ENCODE results near the gene ZSWIM5.

DNA sequence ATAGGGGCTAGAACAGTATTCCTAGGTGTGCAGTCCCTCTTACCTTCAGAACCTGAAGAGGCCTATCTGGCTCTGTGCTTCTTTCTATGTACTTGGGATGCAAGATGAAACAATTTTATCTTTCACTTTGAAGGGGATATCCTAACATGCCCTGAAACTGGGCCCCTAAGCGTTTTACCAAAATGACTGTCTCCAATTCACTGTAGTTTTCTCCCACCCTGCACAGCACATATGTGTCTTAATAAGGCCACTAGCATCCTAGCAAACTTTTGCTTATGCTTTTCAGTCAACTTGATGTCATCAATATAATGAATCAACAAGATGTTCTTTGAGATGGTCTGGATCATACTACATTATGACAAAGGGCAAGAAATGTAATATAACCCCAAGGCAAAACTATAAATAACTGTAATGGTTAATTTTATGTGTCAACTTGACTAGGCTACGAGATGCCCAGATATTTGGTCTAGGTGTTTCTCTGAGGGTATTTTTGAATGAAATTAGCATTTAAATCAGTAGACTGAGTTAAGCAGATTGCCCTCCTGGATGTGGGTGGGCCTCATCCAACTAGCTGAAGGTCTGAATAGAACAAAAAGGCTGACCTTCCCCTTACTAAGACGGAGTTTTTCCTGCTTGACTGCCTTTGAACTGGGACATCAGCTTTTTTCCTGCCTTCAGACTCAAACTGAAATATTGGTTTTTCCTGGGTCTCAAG lies 9.2 kb upstream of the ZSWIM5 start:
- TF ChIP-seq CTCF (IDR thresholded peaks at IDR 0.05; ENCODE audit: poor library complexity), result no peak
- no peak for TF ChIP-seq EZH2 (IDR thresholded peaks at IDR 0.05; ENCODE audit: borderline replicate concordance)
- no peak for TF ChIP-seq EZH2phosphoT487 (IDR thresholded peaks at IDR 0.05; ENCODE audit: low read depth, severe bottlenecking, unreplicated experiment)

Data from hepatocyte (in vitro differentiated cells).